ENCODE results near the gene IQCH. TPM values are rescaled to one million over a fixed set of nuclear protein-coding genes. Genes with fewer than 3 reads are reported as not detected.
A peak's percentile ranks its signal among the peaks of the same experiment; 100 is the strongest.

IQCH gene
- total and polyA plus RNA-seq, 5 donors: 0.34 to 2.1 (median 1.4) TPM

- ATAC-seq: no peak
- Histone ChIP-seq H3K27ac (ENCODE audit: low read length) (no peak overlapping the region), H3K9me3 (ENCODE audit: control insufficient read depth, low read length) (no peaks in the 10 kb centered on the region), H3K4me1 (ENCODE audit: control insufficient read depth, insufficient read depth, low read length) (no peaks in the 10 kb centered on the region), H3K4me3 (ENCODE audit: low read length) (no peak overlapping the region), H3K27me3 (ENCODE audit: control insufficient read depth, insufficient read depth) (no peaks in the 10 kb centered on the region)
- intact Hi-C loops (cut with DNase I): no loop called here
- no peak for DNase-seq
- WGBS: 79% methylated on average over 5 of the region's 5 CpGs
Observed at GRCh38 chr15:67474405-67475110, 220.0 kb downstream of the IQCH start.

- H3K4me3 ChIP-seq (ENCODE audit: low read length): no peak overlapping the region
- ATAC-seq (no peak), DNase-seq (no peak)
- intact Hi-C loops (cut with DNase I): no loop called here
- peaks cover 2% of the 10 kb centered on the region for H3K4me1 ChIP-seq (ENCODE audit: control insufficient read depth, insufficient read depth, low read length)
- WGBS: 59% methylated on average over 5 of the region's 5 CpGs
- H3K9me3 ChIP-seq (ENCODE audit: control insufficient read depth, low read length): no peaks in the 10 kb centered on the region
- H3K27ac ChIP-seq (ENCODE audit: low read length): no peak overlapping the region
- no peaks in the 10 kb centered on the region for H3K27me3 ChIP-seq (ENCODE audit: control insufficient read depth, insufficient read depth)
Observed at GRCh38 chr15:67479781-67480505, 225.4 kb downstream of the IQCH start.

DNA sequence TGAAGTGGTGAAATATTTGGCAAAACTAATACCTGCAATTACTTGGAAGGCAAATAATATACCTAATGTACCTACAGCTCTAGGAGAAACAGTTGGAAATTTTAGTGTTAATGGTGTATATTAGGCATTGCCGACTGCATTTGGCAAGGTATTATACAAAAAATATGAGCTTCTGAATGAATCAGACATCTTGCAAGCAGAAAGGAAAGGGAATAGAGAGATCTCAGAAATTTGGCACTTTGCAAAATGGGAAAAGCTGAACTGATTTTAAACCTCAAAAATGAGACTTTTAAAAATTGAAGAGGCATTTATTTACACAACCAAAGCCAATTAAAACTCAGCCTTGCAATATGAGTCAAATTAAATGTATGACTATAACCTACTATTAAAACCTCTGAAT is 226.2 kb downstream of the IQCH start:
- Histone ChIP-seq H3K27me3 (ENCODE audit: control insufficient read depth, insufficient read depth) (no peaks in the 10 kb centered on the region), H3K4me1 (ENCODE audit: control insufficient read depth, insufficient read depth, low read length) (peaks cover 2% of the 10 kb centered on the region), H3K9me3 (ENCODE audit: control insufficient read depth, low read length) (no peaks in the 10 kb centered on the region), H3K27ac (ENCODE audit: low read length) (no peak overlapping the region), H3K4me3 (ENCODE audit: low read length) (no peak overlapping the region)
- intact Hi-C loops (cut with DNase I): no loop called here
- 71% methylated on average over 1 of the region's 1 CpG for whole genome bisulfite sequencing
- DNase-seq (no peak), ATAC-seq (no peak)

DNA sequence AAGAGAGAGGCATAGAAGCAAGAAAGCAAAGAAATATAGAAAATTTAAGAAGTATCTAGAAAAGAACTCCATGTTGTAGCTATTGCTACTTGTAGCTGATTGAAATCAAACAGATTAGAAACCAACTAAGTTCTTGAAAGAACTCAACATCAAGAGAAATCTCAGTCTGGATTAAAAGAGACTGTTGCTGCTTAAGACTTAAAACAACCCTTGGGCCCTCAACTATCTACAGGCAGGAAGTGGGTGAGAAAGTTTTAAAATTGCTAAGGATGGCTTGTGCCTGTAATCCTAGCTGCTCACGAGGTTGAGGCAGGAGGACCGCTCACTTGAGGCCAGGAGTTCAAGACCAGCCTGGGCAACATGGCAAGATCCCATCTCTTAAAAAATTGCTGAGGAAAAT is 227.1 kb downstream of the IQCH start:
- Histone ChIP-seq H3K27ac (ENCODE audit: low read length) (no peak overlapping the region), H3K9me3 (ENCODE audit: control insufficient read depth, low read length) (no peaks in the 10 kb centered on the region), H3K4me1 (ENCODE audit: control insufficient read depth, insufficient read depth, low read length) (peaks cover 2% of the 10 kb centered on the region), H3K4me3 (ENCODE audit: low read length) (no peak overlapping the region), H3K27me3 (ENCODE audit: control insufficient read depth, insufficient read depth) (no peaks in the 10 kb centered on the region)
- ATAC-seq (no peak), DNase-seq (no peak)
- 92% methylated on average over 2 of the region's 2 CpGs for WGBS
- intact Hi-C loops (cut with DNase I): no loop called here

GRCh38 chr15:67495585-67495984 is 241.0 kb downstream of the IQCH start:
- Histone ChIP-seq H3K4me1 (ENCODE audit: control insufficient read depth, insufficient read depth, low read length) (no peaks in the 10 kb centered on the region), H3K4me3 (ENCODE audit: low read length) (no peak overlapping the region), H3K27me3 (ENCODE audit: control insufficient read depth, insufficient read depth) (no peaks in the 10 kb centered on the region), H3K27ac (ENCODE audit: low read length) (no peak overlapping the region), H3K9me3 (ENCODE audit: control insufficient read depth, low read length) (no peaks in the 10 kb centered on the region)
- DNase-seq: no peak
- 100% methylated on average over 1 of the region's 1 CpG for WGBS
- intact Hi-C loops (cut with DNase I): no loop called here
- ATAC-seq: no peak

DNA sequence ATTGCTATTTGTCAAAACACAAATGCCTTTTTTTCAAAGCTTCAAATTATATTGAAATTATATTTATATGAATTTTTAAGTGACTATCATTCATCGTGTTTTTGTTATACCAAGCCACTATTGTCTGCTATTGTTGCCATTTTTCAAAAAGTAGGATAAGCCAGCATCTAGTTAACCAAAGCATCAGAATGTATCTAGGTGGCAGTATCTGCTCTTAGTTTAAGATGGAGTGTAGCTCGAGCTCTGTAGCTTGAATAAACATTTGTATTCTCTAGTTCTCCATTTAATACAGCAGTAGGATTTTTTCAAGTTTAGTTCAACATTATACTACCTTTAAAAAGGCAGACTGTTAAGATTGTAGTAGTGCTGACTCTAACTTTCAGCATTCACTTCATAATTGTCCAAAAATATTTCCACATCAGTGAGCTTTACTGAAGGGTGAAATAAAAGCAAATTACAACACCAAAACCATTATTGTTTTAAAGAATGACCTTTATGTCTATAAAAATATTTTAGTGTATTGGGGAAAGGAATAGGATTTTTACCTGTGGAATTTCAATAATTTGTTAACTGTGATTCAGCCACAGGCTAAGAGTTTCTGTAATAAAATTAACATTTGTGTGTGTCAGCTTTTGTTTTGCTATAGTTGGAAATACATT is 246.7 kb downstream of the IQCH start:
- intact Hi-C loops (cut with DNase I): no loop called here
- Histone ChIP-seq H3K27ac (ENCODE audit: low read length) (no peak overlapping the region), H3K4me1 (ENCODE audit: control insufficient read depth, insufficient read depth, low read length) (no peaks in the 10 kb centered on the region), H3K27me3 (ENCODE audit: control insufficient read depth, insufficient read depth) (no peaks in the 10 kb centered on the region), H3K4me3 (ENCODE audit: low read length) (no peak overlapping the region), H3K9me3 (ENCODE audit: control insufficient read depth, low read length) (no peaks in the 10 kb centered on the region)
- ATAC-seq (peak in 1 of 2 donors; percentile 47), DNase-seq (no peak)
- 24% methylated on average over 2 of the region's 2 CpGs for WGBS

DNA sequence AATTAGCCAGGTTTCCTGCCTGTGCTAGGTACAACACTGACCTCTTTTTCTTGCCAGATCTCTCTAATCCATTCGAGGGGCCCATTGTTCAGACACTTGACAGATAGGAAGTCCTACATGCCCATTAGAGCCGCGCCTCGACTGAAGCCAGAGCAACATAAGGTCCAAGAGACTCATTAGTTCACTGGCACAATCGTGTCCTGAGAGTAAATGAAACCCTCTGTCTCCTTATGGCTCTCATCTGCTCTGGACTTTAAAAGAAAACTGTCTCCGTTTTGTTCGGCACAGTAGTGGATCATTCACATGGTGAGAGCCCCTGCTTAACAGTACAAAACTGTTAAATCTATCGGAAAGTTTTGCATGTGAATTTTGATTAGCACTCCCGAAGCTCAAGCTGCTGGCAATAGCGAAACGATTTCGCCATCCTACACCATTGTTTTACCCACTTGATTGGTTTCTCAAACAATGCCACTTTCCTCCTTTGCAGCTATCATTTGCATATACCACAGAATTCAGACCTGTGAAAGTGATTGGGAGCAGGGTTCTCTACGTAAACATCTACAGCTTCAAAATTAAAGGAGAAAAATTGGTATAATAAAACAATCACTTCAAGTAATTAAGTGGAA is 247.4 kb downstream of the IQCH start:
- ATAC-seq: peak in 1 of 2 donors; percentile 64
- H3K4me1 ChIP-seq (ENCODE audit: control insufficient read depth, insufficient read depth, low read length): no peaks in the 10 kb centered on the region
- DNase-seq: peak in 1 of 3 donors; percentile 34
- H3K9me3 ChIP-seq (ENCODE audit: control insufficient read depth, low read length): no peaks in the 10 kb centered on the region
- intact Hi-C loops (cut with DNase I): no loop called here
- no peaks in the 10 kb centered on the region for H3K27me3 ChIP-seq (ENCODE audit: control insufficient read depth, insufficient read depth)
- 59% methylated on average over 13 of the region's 13 CpGs for WGBS
- H3K27ac ChIP-seq (ENCODE audit: low read length): no peak overlapping the region
- H3K4me3 ChIP-seq (ENCODE audit: low read length): peak overlapping the region; percentile 32

DNA sequence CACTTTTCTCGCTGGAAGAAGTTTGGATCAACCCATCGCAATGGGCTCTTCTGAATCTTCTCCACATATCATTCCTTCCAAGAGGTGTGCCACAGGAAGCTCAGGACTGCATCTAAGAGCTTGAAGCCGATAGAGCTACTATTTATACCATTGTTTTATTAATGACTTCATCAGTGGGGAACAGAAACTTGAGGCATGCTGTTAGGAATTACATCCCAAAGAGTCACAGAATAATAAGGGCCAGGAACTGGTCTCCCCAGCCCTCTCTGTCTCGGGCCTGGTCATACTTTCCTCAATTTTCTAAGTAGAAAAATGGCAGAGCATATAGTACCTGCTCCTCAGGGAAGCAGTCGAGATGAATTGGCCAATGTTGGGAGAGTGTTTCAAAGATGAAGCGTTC is 249.5 kb downstream of the IQCH start:
- DNase-seq (no peak), ATAC-seq (no peak)
- Histone ChIP-seq H3K4me3 (ENCODE audit: low read length) (no peak overlapping the region), H3K9me3 (ENCODE audit: control insufficient read depth, low read length) (no peaks in the 10 kb centered on the region), H3K4me1 (ENCODE audit: control insufficient read depth, insufficient read depth, low read length) (no peaks in the 10 kb centered on the region), H3K27ac (ENCODE audit: low read length) (no peak overlapping the region), H3K27me3 (ENCODE audit: control insufficient read depth, insufficient read depth) (no peaks in the 10 kb centered on the region)
- intact Hi-C loops (cut with DNase I): no loop called here
- WGBS: 90% methylated on average over 6 of the region's 6 CpGs

GRCh38 chr15:67504796-67505195 is 250.2 kb downstream of the IQCH start:
- Histone ChIP-seq H3K27ac (ENCODE audit: low read length) (no peak overlapping the region), H3K27me3 (ENCODE audit: control insufficient read depth, insufficient read depth) (no peaks in the 10 kb centered on the region), H3K4me3 (ENCODE audit: low read length) (no peak overlapping the region), H3K9me3 (ENCODE audit: control insufficient read depth, low read length) (no peaks in the 10 kb centered on the region), H3K4me1 (ENCODE audit: control insufficient read depth, insufficient read depth, low read length) (no peaks in the 10 kb centered on the region)
- DNase-seq: no peak
- ATAC-seq: no peak
- WGBS: 90% methylated on average over 5 of the region's 5 CpGs
- intact Hi-C loops (cut with DNase I): no loop called here

GRCh38 chr15:67505675-67506572 is 251.3 kb downstream of the IQCH start:
- ATAC-seq: no peak
- WGBS: 77% methylated on average over 5 of the region's 5 CpGs
- no peaks in the 10 kb centered on the region for H3K9me3 ChIP-seq (ENCODE audit: control insufficient read depth, low read length)
- H3K27me3 ChIP-seq (ENCODE audit: control insufficient read depth, insufficient read depth): no peaks in the 10 kb centered on the region
- H3K27ac ChIP-seq (ENCODE audit: low read length): no peak overlapping the region
- DNase-seq: no peak
- intact Hi-C loops (cut with DNase I): no loop called here
- H3K4me3 ChIP-seq (ENCODE audit: low read length): no peak overlapping the region
- H3K4me1 ChIP-seq (ENCODE audit: control insufficient read depth, insufficient read depth, low read length): no peaks in the 10 kb centered on the region

All from right cardiac atrium (tissue), 5 donors.